Astrocyte (in vitro differentiated cells and primary cell): ENCODE data around the gene CRHR1. TPM values are rescaled to one million over a fixed set of nuclear protein-coding genes. Genes with fewer than 3 reads are reported as not detected.

ENCODE experiments used
- DNase-seq: peaks from one replicate; pipeline ENCODE4 v3.0.0-alpha.2; 2010; ENCODE audit warnings: low read depth
- FAIRE-seq: peaks from 2 replicates; lab custom pipeline; 2011; peaks lifted over from hg19 to GRCh38; lab: Jason Lieb, UNC
- H2AFZ ChIP-seq: 2 replicates; pipeline ENCODE4 v1.6.0; 2012; ENCODE audit warnings: low read depth, low read length, inconsistent platforms
- H3K27ac ChIP-seq: 2 replicates; pipeline ENCODE4 v1.5.1; 2011; ENCODE audit warnings: low read depth, low read length, inconsistent platforms
- H3K27me3 ChIP-seq: 2 replicates; pipeline ENCODE4 v1.6.0; 2011; ENCODE audit warnings: low read length, inconsistent platforms; ENCODE audit not compliant: insufficient read depth
- H3K36me3 ChIP-seq: 2 replicates; pipeline ENCODE4 v1.5.1; 2011; ENCODE audit warnings: low read length, inconsistent platforms; ENCODE audit not compliant: insufficient read depth
- H3K4me1 ChIP-seq: 2 replicates; pipeline ENCODE4 v1.5.1; 2011; ENCODE audit warnings: low read length, inconsistent platforms; ENCODE audit not compliant: insufficient read depth
- H3K4me2 ChIP-seq: 2 replicates; pipeline ENCODE4 v1.6.0; 2012; ENCODE audit warnings: low read length, inconsistent platforms
- H3K4me3 ChIP-seq: 2 replicates; pipeline ENCODE4 v1.5.1; 2011; ENCODE audit warnings: low read depth, mild to moderate bottlenecking, low read length, inconsistent platforms; ENCODE audit not compliant: insufficient read depth
- H3K79me2 ChIP-seq: 2 replicates; pipeline ENCODE4 v1.6.0; 2012; ENCODE audit warnings: mild to moderate bottlenecking, low read length, inconsistent platforms; ENCODE audit not compliant: insufficient read depth
- H3K9ac ChIP-seq: 2 replicates; pipeline ENCODE4 v1.6.0; 2012; ENCODE audit warnings: mild to moderate bottlenecking, low read length, inconsistent platforms
- H3K9me3 ChIP-seq: 2 replicates; pipeline ENCODE4 v1.5.1; 2012; ENCODE audit warnings: low read depth, mild to moderate bottlenecking, low read length, inconsistent platforms; ENCODE audit not compliant: insufficient read depth
- H4K20me1 ChIP-seq: 2 replicates; pipeline ENCODE4 v1.6.0; 2012; ENCODE audit warnings: low read length, inconsistent platforms; ENCODE audit not compliant: insufficient read depth
- H3K27ac Mint-ChIP-seq: one replicate; pipeline ENCODE4 v1.8.0; 2021; ENCODE audit warnings: mild to moderate bottlenecking, mixed read lengths; ENCODE audit not compliant: unreplicated experiment
- H3K27me3 Mint-ChIP-seq: one replicate; pipeline ENCODE4 v1.8.0; 2021; ENCODE audit warnings: low read depth, mixed read lengths; ENCODE audit not compliant: unreplicated experiment
- H3K36me3 Mint-ChIP-seq: one replicate; pipeline ENCODE4 v1.8.0; 2021; ENCODE audit warnings: low read depth, mixed read lengths; ENCODE audit not compliant: unreplicated experiment
- H3K4me1 Mint-ChIP-seq: one replicate; pipeline ENCODE4 v1.8.0; 2021; ENCODE audit warnings: low read depth, mixed read lengths; ENCODE audit not compliant: unreplicated experiment
- H3K4me3 Mint-ChIP-seq: one replicate; pipeline ENCODE4 v1.8.0; 2021; ENCODE audit warnings: mild to moderate bottlenecking, moderate library complexity, mixed read lengths; ENCODE audit not compliant: unreplicated experiment
- H3K9me3 Mint-ChIP-seq: one replicate; pipeline ENCODE4 v1.8.0; 2021; ENCODE audit warnings: mild to moderate bottlenecking, mixed read lengths; ENCODE audit not compliant: unreplicated experiment
- CTCF ChIP-seq: IDR thresholded peaks from 2 replicates; pipeline ENCODE4 v1.5.1; 2011; ENCODE audit warnings: low read depth, mild to moderate bottlenecking, inconsistent platforms, low read length, moderate library complexity; ENCODE audit not compliant: insufficient read depth
- EZH2 ChIP-seq: IDR thresholded peaks from 2 replicates; pipeline ENCODE4 v1.6.1; 2012; ENCODE audit warnings: mild to moderate bottlenecking, low read length, inconsistent platforms; ENCODE audit not compliant: insufficient read depth
- total RNA-seq: library from RNA; stranded (reverse); gene quantifications from 2 replicates; pipeline ENCODE4 v1.2.1, GENCODE V29; 2021

Gene CRHR1
- total RNA-seq, 1 donor from 2014 or later, result 0.20 TPM

- H4K20me1 ChIP-seq, result no peaks in the 10 kb centered on the region
- H3K4me3 ChIP-seq, result no peak overlapping the region
- no peaks in the 10 kb centered on the region for H3K36me3 ChIP-seq
- H3K27me3 ChIP-seq, result peaks cover 5% of the 10 kb centered on the region
- H3K4me1 ChIP-seq, result no peaks in the 10 kb centered on the region
- H2AFZ ChIP-seq, result no peak overlapping the region
- H3K79me2 ChIP-seq, result no peaks in the 10 kb centered on the region
- H3K27ac ChIP-seq, result no peak overlapping the region
- H3K4me3 Mint-ChIP-seq, result no peak overlapping the region
- H3K4me2 ChIP-seq, result no peak overlapping the region
- no peaks in the 10 kb centered on the region for H3K9me3 ChIP-seq
- H3K9ac ChIP-seq, result no peak overlapping the region
- H3K36me3 Mint-ChIP-seq, result no peaks in the 10 kb centered on the region
- peaks cover 3% of the 10 kb centered on the region for H3K4me1 Mint-ChIP-seq
- H3K27ac Mint-ChIP-seq, result no peak overlapping the region
- TF ChIP-seq CTCF (no peak), EZH2 (no peak)
- H3K27me3 Mint-ChIP-seq, result peaks cover 56% of the 10 kb centered on the region
- H3K9me3 Mint-ChIP-seq, result no peaks in the 10 kb centered on the region
- DNase-seq (no peak), FAIRE-seq (no peak)
Observed at GRCh38 chr17:45828171-45828570, 44.1 kb downstream of the CRHR1 start.

- H3K4me3 ChIP-seq, result no peak overlapping the region
- no peak overlapping the region for H3K27ac ChIP-seq
- H3K36me3 ChIP-seq, result no peaks in the 10 kb centered on the region
- FAIRE-seq (no peak), DNase-seq (no peak)
- peaks cover 59% of the 10 kb centered on the region for H3K27me3 Mint-ChIP-seq
- H3K4me1 ChIP-seq, result no peaks in the 10 kb centered on the region
- H3K4me2 ChIP-seq, result no peak overlapping the region
- no peaks in the 10 kb centered on the region for H3K79me2 ChIP-seq
- no peaks in the 10 kb centered on the region for H4K20me1 ChIP-seq
- H3K4me3 Mint-ChIP-seq, result no peak overlapping the region
- H3K9ac ChIP-seq, result no peak overlapping the region
- TF ChIP-seq CTCF (no peak), EZH2 (no peak)
- H3K27me3 ChIP-seq, result peaks cover 5% of the 10 kb centered on the region
- no peaks in the 10 kb centered on the region for H3K9me3 Mint-ChIP-seq
- H2AFZ ChIP-seq, result no peak overlapping the region
- H3K9me3 ChIP-seq, result no peaks in the 10 kb centered on the region
- no peaks in the 10 kb centered on the region for H3K36me3 Mint-ChIP-seq
- peaks cover 3% of the 10 kb centered on the region for H3K4me1 Mint-ChIP-seq
- no peak overlapping the region for H3K27ac Mint-ChIP-seq
Observed at GRCh38 chr17:45828582-45829133, 44.5 kb downstream of the CRHR1 start.

- Mint-ChIP-seq H3K4me1 (no peaks in the 10 kb centered on the region), H3K27me3 (peaks cover 59% of the 10 kb centered on the region)
- TF ChIP-seq CTCF, result no peak
- no peak for TF ChIP-seq EZH2
Observed at GRCh38 chr17:45833920-45834319, 49.8 kb downstream of the CRHR1 start.

More at GRCh38 chr17:45833920-45834319, 49.8 kb downstream of the CRHR1 start:
- Histone ChIP-seq H3K27me3 (peaks cover 7% of the 10 kb centered on the region), H4K20me1 (no peaks in the 10 kb centered on the region), H3K79me2 (no peaks in the 10 kb centered on the region), H3K9me3 (no peaks in the 10 kb centered on the region), H3K27ac (no peak overlapping the region), H3K4me3 (no peak overlapping the region), H3K9ac (no peak overlapping the region), H2AFZ (no peak overlapping the region), H3K36me3 (no peaks in the 10 kb centered on the region), H3K4me2 (no peak overlapping the region), H3K4me1 (no peaks in the 10 kb centered on the region)
- DNase-seq (no peak), FAIRE-seq (no peak)
- Mint-ChIP-seq H3K36me3 (no peaks in the 10 kb centered on the region), H3K27ac (no peak overlapping the region), H3K4me3 (no peak overlapping the region), H3K9me3 (no peaks in the 10 kb centered on the region)
